T-helper 9 cell (primary cell): ENCODE data around the gene MYO1E.
"Not testable (repeated sequence)": the region's sequence is repeated elsewhere in the genome, so short reads cannot be mapped to it uniquely, and the experiment has no call there.

Experiments used
- DNase-seq: peaks from one replicate; pipeline ENCODE4 v3.0.0-alpha.2; 2020
- total RNA-seq, 2 donors: gene quantifications; one replicate each; lab custom pipeline; 2026; lab: John Stamatoyannopoulos, UW

MYO1E gene
- 0 to 0.42 reads per million in 2 donors for total RNA-seq

DNA sequence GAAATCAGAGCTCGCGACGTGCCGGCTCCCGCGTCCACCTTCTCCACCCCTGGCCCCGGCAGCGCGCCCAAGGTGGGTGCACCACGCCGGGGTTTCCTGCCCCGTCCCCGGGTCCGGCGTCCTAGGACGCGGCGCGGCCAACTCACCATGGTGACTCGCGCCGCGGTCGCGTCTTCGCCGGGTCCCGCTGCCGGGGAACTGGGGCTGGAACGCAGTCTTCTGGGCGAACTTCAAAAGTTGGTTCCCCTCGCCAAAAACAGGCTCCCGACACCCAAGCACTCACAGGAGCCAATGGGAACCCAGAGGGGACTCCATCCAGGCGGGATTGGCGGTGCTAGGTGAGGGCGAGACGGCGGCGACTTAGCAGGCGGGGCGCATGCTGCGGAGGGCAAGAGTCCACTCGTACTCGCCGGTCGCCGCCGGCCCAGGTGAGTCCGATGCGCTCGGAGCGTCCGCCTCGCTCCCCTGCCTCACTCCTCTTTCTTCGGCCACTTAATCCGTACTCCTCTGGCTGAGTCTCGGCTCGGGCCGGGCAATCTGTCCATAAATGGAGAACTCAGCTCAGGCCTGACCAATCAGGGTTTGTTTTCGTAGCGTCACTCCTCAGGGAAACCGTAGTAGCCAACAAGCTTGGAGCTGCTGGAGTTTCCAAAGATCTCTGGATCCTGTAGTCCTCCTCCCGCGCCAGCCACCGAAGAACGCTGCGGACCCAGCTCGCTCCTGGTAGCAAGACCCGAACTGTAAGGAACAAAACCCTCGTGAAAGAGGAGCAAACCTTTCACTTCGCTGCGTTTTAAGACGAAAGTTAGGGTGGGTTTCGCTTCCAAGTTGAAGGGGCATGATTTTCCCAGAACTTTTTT is at the start of gene MYO1E:
Gene MYO1E, minus strand, starts transcription at position 520 of the 860 bp plus-strand sequence. Its CDS starts 371 bp downstream, at position 149.
- no peak for DNase-seq

DNA sequence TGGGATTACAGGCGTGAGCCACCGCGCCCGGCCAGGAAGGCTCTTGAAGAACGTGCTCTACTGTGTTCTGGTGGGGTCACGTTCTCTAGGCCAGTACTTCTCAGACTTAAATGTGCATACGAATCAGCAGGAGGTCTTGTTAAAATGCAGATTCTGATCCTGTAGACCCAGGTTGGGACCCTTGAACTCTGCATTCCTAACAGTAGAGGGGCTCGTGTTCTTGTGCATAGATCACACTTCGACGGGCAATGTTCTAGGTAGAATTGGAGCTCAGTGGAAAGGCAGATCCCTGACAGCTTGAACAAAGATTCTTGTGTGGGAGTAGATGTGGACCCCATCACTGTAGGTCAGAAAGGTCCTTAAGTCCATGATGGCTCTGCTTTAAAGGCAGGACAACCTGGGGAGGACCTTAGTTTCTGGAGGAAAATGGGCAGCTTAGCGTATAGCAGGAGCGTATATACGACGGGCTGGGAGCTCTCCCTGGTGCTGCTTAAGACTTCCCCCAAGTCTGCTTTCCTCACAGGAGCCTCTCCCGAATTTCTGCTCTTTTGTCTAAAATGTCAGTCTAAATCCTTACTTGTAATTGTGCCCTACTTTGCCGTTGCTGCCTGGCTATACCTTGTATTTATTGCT is 48.4 kb upstream of the MYO1E start:
- no peak for DNase-seq

DNA sequence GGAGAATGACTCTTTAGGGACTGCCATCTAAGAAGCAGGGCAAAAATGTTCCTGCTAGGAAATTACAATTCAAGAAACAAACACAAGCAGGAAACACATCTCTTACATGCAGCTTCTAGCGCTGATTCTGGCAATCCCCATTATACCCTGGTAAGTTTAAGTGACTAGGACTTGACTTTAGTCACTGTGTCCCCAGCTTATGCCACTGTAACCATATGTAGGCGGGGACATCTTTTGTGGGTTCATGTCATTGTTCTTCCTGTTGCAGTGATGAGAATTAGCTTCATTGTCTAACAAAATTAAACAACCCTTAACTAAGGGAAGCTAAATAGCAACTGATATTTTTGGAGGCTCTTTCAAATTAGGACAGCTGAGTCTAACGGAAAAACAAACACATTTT is 47.4 kb upstream of the MYO1E start:
- DNase-seq: no peak

DNA sequence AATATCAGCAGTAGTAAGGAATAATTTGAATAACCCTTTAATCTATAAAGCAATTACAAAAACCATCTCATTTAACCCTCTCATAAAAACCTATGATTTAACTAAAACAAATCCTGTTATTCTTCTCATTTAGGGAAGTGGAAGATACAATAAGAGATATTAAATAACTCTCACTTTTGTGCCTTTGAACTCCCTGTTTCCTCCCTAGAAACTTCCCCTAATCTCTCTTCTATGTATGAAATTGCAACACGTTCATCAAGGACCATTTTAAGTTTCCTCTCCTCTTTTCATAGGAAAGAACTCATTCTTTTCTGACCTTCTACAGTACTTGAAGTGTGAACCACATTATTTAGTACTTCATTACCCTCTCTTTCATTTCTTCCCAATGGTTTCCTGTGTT is 46.5 kb upstream of the MYO1E start:
- no peak for DNase-seq

GRCh38 chr15:59416816-59417215 is 44.1 kb upstream of the MYO1E start:
- no peak for DNase-seq

DNA sequence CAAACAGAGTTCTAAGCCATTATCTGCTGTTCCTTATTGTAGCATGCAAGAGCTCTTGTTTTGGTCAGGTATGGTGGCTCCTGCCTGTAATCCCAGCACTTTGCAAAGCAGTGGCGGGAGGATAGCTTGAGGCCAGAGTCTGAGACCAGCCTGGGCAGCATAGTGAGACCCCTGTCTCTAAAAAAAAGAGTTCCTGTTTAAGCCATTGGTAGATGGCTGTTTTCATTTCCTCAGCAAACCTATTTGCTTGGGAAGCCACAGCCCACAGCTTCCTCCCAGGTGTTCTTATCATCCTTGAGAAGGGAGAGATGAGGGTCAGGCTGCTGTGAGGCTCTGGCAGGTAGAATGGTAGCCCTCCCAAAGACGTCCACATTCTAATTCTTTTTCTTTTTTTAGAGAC is 40.9 kb upstream of the MYO1E start:
- no peak for DNase-seq

DNA sequence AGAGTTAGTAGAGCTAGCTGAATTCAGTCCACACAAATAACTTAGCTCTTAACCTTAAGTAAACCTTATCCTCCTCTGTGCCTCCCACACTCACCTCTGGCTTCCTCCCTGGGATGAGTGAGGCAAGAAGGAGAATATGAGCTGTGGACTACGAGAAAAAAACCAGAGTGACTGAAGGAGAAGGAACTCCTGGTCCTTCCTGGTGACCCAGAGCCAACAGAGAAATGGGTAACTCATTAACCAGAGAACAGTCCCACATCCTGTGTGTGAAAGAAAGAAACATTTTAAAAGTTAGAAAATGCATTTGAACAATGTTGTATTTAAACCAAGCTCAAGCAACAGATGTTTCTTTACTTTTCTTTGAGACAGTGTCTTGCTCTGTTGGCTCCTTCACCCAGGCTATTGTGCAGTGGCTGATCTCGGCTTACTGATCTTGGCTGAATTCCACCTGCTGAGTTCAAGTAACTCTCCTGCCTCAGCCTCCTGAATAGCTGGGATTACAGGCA is 37.8 kb upstream of the MYO1E start:
- DNase-seq: no peak

DNA sequence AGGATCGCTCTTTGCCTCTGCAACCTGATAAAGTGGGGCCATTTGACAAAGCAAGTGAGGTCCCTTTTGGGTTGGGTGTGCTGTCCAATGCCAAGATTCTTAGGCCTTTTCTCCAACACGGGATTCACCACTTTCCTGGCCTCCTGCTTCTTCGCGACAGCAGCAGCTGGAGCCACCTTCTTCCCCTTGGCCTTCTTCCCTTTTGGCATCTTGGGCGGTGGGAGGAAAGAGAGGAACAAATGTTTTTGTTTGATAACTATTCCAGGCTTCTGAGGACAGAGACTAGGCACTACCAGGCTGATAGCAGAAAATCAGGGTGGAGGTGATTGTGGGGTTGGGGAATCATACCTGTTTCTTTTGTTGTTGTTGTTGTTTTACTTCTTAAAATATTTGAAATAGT is 35.3 kb upstream of the MYO1E start:
- no peak for DNase-seq

GRCh38 chr15:59406446-59406845 is 33.8 kb upstream of the MYO1E start:
- no peak for DNase-seq

- DNase-seq: no peak
Measured at GRCh38 chr15:59405079-59405478, 32.4 kb upstream of the MYO1E start.

GRCh38 chr15:59401824-59402569 is 29.3 kb upstream of the MYO1E start:
- no peak for DNase-seq

DNA sequence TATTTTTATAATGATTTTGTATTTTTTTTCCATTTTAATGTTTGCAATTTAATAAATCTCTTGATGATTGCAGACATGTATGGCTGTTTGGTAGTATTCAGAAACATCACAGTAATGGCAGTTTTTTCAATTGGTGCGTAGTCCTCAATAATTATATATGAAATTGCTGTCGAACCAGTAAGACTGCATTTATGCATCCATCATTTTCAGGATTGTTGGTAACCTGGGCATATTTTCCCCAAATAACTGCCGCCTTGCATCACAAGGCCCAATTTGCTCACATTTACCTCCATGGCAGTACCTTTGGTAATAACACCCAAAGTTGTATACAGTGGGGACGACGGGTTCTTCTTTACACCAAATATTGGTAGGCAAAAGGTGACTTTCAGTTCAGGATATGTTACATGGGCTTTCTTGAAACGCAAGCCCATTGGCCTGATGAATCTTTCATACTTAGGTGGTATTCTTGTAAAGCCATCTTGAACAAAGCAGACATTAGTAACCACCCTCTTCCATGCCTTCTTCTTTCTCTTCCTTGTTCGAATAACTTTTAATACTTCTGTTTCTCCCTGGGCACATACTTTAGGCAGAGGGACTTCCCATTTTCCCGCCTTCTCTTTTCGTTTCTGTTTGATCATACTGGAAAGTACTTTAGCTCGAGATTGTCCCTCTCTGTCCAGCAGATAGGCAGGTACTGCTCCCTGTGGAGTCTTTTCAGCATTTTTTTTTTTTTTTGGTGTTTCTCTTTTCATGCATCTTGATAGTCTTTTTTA is 28.6 kb upstream of the MYO1E start:
- not testable (repeated sequence) for DNase-seq

- DNase-seq: no peak
Measured at GRCh38 chr15:59400103-59400813, 27.6 kb upstream of the MYO1E start.

DNA sequence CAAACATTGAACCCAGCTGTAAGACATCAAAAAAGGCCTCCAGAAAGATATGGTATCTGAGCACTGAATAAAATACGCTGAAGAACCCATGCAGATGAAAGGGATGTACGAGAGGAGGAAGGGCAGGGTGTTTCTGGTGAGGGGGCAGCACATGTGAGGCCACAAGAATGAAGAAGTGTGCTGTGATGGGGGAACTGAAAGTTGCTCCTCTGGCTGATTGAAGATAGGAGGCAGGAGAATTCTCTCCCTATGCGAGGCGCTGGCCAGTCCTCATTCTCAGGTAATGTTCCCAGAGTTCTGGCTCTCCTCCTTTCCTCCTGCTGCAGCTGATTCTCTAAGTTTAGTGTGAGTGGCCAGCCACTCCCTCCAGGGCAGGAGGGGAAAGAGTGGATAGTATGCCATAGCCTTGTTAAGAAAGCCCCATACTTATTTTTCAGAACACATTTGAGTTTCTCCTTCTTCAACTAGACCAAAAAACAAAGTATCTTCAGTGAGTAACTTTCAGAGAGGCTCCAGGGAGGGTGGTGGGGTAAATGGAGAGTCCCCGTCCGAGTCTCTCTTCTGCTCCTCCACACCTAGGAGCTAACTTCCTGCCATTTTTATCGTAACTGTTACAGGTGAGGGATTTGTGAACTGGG is 26.9 kb upstream of the MYO1E start:
- DNase-seq: no peak

DNA sequence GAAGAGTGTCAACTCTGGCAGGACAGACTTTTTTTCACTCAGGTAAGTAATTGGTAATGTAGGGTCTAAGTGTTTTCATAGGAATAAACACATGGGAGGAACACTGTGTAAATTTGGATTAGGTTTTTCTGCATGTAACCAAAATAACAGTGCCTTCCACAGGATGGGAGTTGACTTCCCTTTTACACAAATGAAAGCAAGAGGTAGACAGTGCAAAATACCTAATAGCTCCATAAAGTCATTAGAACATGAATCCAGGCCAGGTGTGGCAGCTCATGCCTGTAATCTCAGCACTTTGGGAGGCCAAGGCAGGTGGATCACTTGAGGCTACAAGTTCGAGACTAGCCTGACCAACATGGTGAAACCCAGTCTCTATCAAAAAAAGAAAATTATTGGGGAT is 25.5 kb upstream of the MYO1E start:
- DNase-seq: no peak

DNA sequence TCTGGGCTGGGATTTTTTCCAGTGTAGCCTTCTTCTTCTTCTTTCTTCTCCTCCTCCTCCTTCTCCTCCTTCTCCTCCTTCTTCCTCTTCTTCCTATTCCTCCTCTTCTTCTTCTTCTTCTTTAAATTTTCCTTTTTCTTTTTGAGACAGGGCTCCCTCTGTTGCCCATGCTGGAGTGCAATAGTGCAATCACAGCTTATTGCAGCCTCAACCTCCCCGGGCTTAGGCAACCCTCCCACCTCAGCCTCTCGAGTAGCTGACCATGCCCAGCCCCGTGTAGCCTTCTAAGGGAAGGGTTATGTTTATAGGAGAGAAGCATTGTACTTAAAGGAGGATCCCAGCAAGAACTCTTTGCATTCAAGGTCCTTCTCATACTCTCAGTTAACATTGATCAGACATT is 24.0 kb upstream of the MYO1E start:
- no peak for DNase-seq

- DNase-seq: no peak
Measured at GRCh38 chr15:59396211-59396610, 23.5 kb upstream of the MYO1E start.

GRCh38 chr15:59394166-59394661 is 21.5 kb upstream of the MYO1E start:
- no peak for DNase-seq

GRCh38 chr15:59392299-59392698 is 19.6 kb upstream of the MYO1E start:
- DNase-seq: no peak

DNA sequence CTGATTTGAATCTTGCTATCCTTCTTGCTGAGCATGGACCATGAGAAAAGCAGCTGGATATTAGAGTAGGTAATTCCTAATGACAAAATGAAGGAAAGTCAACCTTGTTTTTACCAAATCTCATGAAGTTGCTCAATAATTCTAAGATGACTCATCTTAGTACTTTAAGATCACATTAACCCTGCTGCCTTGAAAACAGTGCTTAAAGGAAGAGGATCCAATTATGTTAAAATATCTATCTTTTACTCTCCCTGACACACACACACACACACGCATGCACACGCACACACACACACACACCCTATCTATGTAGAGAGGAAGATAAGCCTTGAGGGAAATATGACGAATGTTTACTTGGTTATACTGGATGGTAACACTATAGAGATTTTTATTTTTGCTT is 16.0 kb upstream of the MYO1E start:
- no peak for DNase-seq
